ENCODE data around the gene GSK3A.

GSK3A gene

GRCh38 chr19:42287827-42288107 lies 45.4 kb upstream of the GSK3A start:
- H3K4me1 ChIP-seq (ENCODE audit: control insufficient read depth, insufficient read depth, low read length), result peaks cover 26% of the 10 kb centered on the region
- H3K4me3 ChIP-seq (ENCODE audit: low read depth, low read length), result no peak overlapping the region
- H3K27ac ChIP-seq (ENCODE audit: extremely low read depth, low read depth, low read length), result no peak overlapping the region
- POLR2A ChIA-PET, result interaction anchor here (0.6 to 2.1 kb wide), 5 partner anchors 8 to 45 kb away, joined by 3 to 5 read pairs (median 4); no protein-coding TSS in a partner anchor
- TF ChIP-seq ZBTB6 (tag by site-specific recombination; IDR thresholded peaks at IDR 0.05), result no peak
- TF ChIP-seq ZNF10 (tag by site-specific recombination; IDR thresholded peaks at IDR 0.05), result 0 out of 2 replicates have a peak, but pooled peaks have one; percentile 3
- 0 out of 2 replicates have a peak, but pooled peaks have one; percentile 30 for TF ChIP-seq GLIS2 (tag by site-specific recombination; IDR thresholded peaks at IDR 0.05)
- CTCF ChIA-PET, result interaction anchor here (0.6 to 3.6 kb wide), 5 partner anchors 8 to 155 kb away, joined by 3 to 16 read pairs (median 5); partner anchors contain the start of gene POU2F2
- H3K9me3 ChIP-seq (ENCODE audit: control insufficient read depth, insufficient read depth, low read depth, low read length), result no peaks in the 10 kb centered on the region
- peaks cover 0 to 62% of the 10 kb centered on the region in 2 experiments; a peak in 2 of 3 replicates for H3K36me3 ChIP-seq (ENCODE audit: control insufficient read depth in 2 of 2, insufficient read depth in 1 of 2, low read length in 2 of 2)

GRCh38 chr19:42287017-42287826 lies 44.8 kb upstream of the GSK3A start:
- Histone ChIP-seq H3K36me3 (ENCODE audit: control insufficient read depth in 2 of 2, insufficient read depth in 1 of 2, low read length in 2 of 2) (peaks cover 0 to 56% of the 10 kb centered on the region in 2 experiments; a peak in 2 of 3 replicates), H3K27ac (ENCODE audit: extremely low read depth, low read depth, low read length) (peak overlapping the region; percentile 24; the same call in 1 of the 2 replicates), H3K4me3 (ENCODE audit: low read depth, low read length) (no peak overlapping the region), H3K9me3 (ENCODE audit: control insufficient read depth, insufficient read depth, low read depth, low read length) (no peaks in the 10 kb centered on the region), H3K4me1 (ENCODE audit: control insufficient read depth, insufficient read depth, low read length) (peaks cover 30% of the 10 kb centered on the region)
- no peak for TF ChIP-seq ZNF791 (tag by site-specific recombination; IDR thresholded peaks at IDR 0.05)
- TF ChIP-seq ZNF10 (tag by site-specific recombination; IDR thresholded peaks at IDR 0.05), result peak; percentile 61; the same call in 1 of the 2 replicates
- no peak for TF ChIP-seq PRDM10 (tag by site-specific recombination; IDR thresholded peaks at IDR 0.05)
- TF ChIP-seq GLIS2 (tag by site-specific recombination; IDR thresholded peaks at IDR 0.05), result peak; percentile 39; the same call in 1 of the 2 replicates
- POLR2A ChIA-PET, result interaction anchor here (0.6 to 2.1 kb wide), 3 partner anchors 9 to 44 kb away, joined by 4 to 5 read pairs (median 4); no protein-coding TSS in a partner anchor
- CTCF ChIA-PET, result interaction anchor here (0.6 to 3.6 kb wide), 4 partner anchors 8 to 51 kb away, joined by 3 to 16 read pairs (median 6); no protein-coding TSS in a partner anchor

GRCh38 chr19:42286349-42287016 lies 44.1 kb upstream of the GSK3A start:
- no peak overlapping the region for H3K4me3 ChIP-seq (ENCODE audit: low read depth, low read length)
- POLR2A ChIA-PET, result interaction anchor here (1.5 to 2.1 kb wide), 2 partner anchors 10 to 44 kb away, joined by 4 read pairs; no protein-coding TSS in a partner anchor
- H3K27ac ChIP-seq (ENCODE audit: extremely low read depth, low read depth, low read length), result peak overlapping the region; percentile 82
- TF ChIP-seq KLF1 (tag by site-specific recombination; IDR thresholded peaks at IDR 0.05) (0 out of 2 replicates have a peak, but pooled peaks have one; percentile 44), ZNF398 (tag by site-specific recombination; IDR thresholded peaks at IDR 0.05) (peak; percentile 45; the same call in 1 of the 2 replicates), ZNF529 (tag by site-specific recombination; IDR thresholded peaks at IDR 0.05; ENCODE audit: insufficient replicate concordance) (no peak), SP3 (tag by site-specific recombination; IDR thresholded peaks at IDR 0.05) (no peak), ZSCAN18 (tag by site-specific recombination; IDR thresholded peaks at IDR 0.05) (no peak), ZNF621 (tag by site-specific recombination; IDR thresholded peaks at IDR 0.05) (no peak), ZNF133 (tag by site-specific recombination; IDR thresholded peaks at IDR 0.05) (no peak), ZNF610 (tag by site-specific recombination; IDR thresholded peaks at IDR 0.05; ENCODE audit: borderline replicate concordance) (no peak), ZNF174 (tag by site-specific recombination; IDR thresholded peaks at IDR 0.05) (no peak), PATZ1 (tag by site-specific recombination; IDR thresholded peaks at IDR 0.05) (peak; percentile 84; the same call in 1 of the 2 replicates), ZNF654 (tag by site-specific recombination; IDR thresholded peaks at IDR 0.05; ENCODE audit: low read depth) (no peak), ZNF341 (tag by site-specific recombination; IDR thresholded peaks at IDR 0.05; ENCODE audit: low read depth) (no peak)

More at GRCh38 chr19:42286349-42287016, 44.1 kb upstream of the GSK3A start:
- Histone ChIP-seq H3K4me1 (ENCODE audit: control insufficient read depth, insufficient read depth, low read length) (peaks cover 38% of the 10 kb centered on the region), H3K36me3 (ENCODE audit: control insufficient read depth in 2 of 2, insufficient read depth in 1 of 2, low read length in 2 of 2) (peaks cover 0 to 49% of the 10 kb centered on the region in 2 experiments; a peak in 2 of 3 replicates), H3K9me3 (ENCODE audit: control insufficient read depth, insufficient read depth, low read depth, low read length) (no peaks in the 10 kb centered on the region)
- CTCF ChIA-PET, result interaction anchor here (0.6 to 0.9 kb wide), 2 partner anchors 9 to 30 kb away, joined by 3 read pairs; no protein-coding TSS in a partner anchor
